DMS79 treated with DMSO at 0.1 percent for 48 hours (cell line): ENCODE results near the gene PIGX.

ENCODE experiments used
- DNase-seq: peaks from one replicate; lab custom pipeline; 2025; lab: John Stamatoyannopoulos, UW

PIGX gene

GRCh38 chr3:196757876-196758739 lies 45.9 kb downstream of the PIGX start:
- DNase-seq = no peak

- no peak for DNase-seq
Measured at GRCh38 chr3:196763179-196763578, 51.0 kb downstream of the PIGX start.

- no peak for DNase-seq
Measured at GRCh38 chr3:196765454-196765853, 53.3 kb downstream of the PIGX start.

GRCh38 chr3:196771067-196771466 lies 58.9 kb downstream of the PIGX start:
- DNase-seq = no peak

GRCh38 chr3:196772102-196772501 lies 59.9 kb downstream of the PIGX start:
- DNase-seq = no peak

GRCh38 chr3:196772897-196773296 lies 60.7 kb downstream of the PIGX start:
- no peak for DNase-seq

- DNase-seq = no peak
Measured at GRCh38 chr3:196774191-196774820, 62.1 kb downstream of the PIGX start.

GRCh38 chr3:196774848-196775422 lies 62.8 kb downstream of the PIGX start:
- no peak for DNase-seq

- no peak for DNase-seq
Measured at GRCh38 chr3:196775938-196776337, 63.8 kb downstream of the PIGX start.

- no peak for DNase-seq
Measured at GRCh38 chr3:196777836-196778235, 65.7 kb downstream of the PIGX start.

GRCh38 chr3:196778755-196779154 lies 66.6 kb downstream of the PIGX start:
- no peak for DNase-seq

GRCh38 chr3:196782511-196782910 lies 70.3 kb downstream of the PIGX start:
- no peak for DNase-seq
